Epidermal melanocyte (primary cell): ENCODE data around the gene MAPK12.

Source experiments
- DNase-seq: peaks from one replicate; pipeline ENCODE4 v3.0.0; 2011; ENCODE audit warnings: low spot score; ENCODE audit not compliant: insufficient read length

MAPK12 gene

GRCh38 chr22:50236731-50237409 is 24.6 kb downstream of the MAPK12 start:
- no peak for DNase-seq

GRCh38 chr22:50233223-50233622 is 28.3 kb downstream of the MAPK12 start:
- DNase-seq = no peak

- DNase-seq = no peak
Measured at GRCh38 chr22:50232481-50233151, 28.9 kb downstream of the MAPK12 start.

GRCh38 chr22:50229370-50229769 is 32.1 kb downstream of the MAPK12 start:
- DNase-seq = no peak

GRCh38 chr22:50228366-50228765 is 33.1 kb downstream of the MAPK12 start:
- DNase-seq = no peak

GRCh38 chr22:50227579-50228215 is 33.8 kb downstream of the MAPK12 start:
- DNase-seq = no peak

- no peak for DNase-seq
Measured at GRCh38 chr22:50226875-50227165, 34.7 kb downstream of the MAPK12 start.

GRCh38 chr22:50226063-50226874 is 35.2 kb downstream of the MAPK12 start:
- no peak for DNase-seq

- no peak for DNase-seq
Measured at GRCh38 chr22:50225200-50225969, 36.1 kb downstream of the MAPK12 start.

- no peak for DNase-seq
Measured at GRCh38 chr22:50224071-50224470, 37.4 kb downstream of the MAPK12 start.

GRCh38 chr22:50222508-50222907 is 39.0 kb downstream of the MAPK12 start:
- no peak for DNase-seq

GRCh38 chr22:50221410-50222300 is 39.8 kb downstream of the MAPK12 start:
- DNase-seq = no peak

GRCh38 chr22:50220603-50221409 is 40.7 kb downstream of the MAPK12 start:
- DNase-seq = no peak

GRCh38 chr22:50219800-50220602 is 41.5 kb downstream of the MAPK12 start:
- DNase-seq = no peak

GRCh38 chr22:50218996-50219727 is 42.3 kb downstream of the MAPK12 start:
- DNase-seq = peak; percentile 74

GRCh38 chr22:50218153-50218995 is 43.1 kb downstream of the MAPK12 start:
- DNase-seq = no peak
